MCF 10A (cell line): ENCODE measurements around the gene GSTA2. TPM values are rescaled to one million over a fixed set of nuclear protein-coding genes. Genes with fewer than 3 reads are reported as not detected.

Source experiments
- BruUV-seq: library from RNA; stranded (reverse); fragments of 400-500 nt; replicated peaks from 2 replicates; lab custom pipeline; 2021; lab: Mats Ljungman, UMichigan
- CTCF ChIA-PET: fragments of 300-600 bp; sonication (Branson Sonifier 250); formaldehyde crosslinking; extraction: SDS; loops from one replicate; lab custom pipeline; 2021; ENCODE audit warnings: antibody characterized with exemption, inconsistent platforms; lab: Yijun Ruan, JAX
- POLR2A ChIA-PET: fragments of 300-600, 350-650 bp; sonication (Branson Sonifier 250); formaldehyde crosslinking; extraction: SDS; loops from one replicate; lab custom pipeline; 2020; ENCODE audit warnings: antibody characterized with exemption, inconsistent platforms; lab: Yijun Ruan, JAX
- DNase-seq: peaks from one replicate; pipeline ENCODE4 v3.0.0-alpha.2; 2018; ENCODE audit not compliant: unreplicated experiment
- H3K27ac Mint-ChIP-seq: one replicate; pipeline ENCODE4 v1.8.0; 2022; ENCODE audit warnings: mild to moderate bottlenecking, low read depth, mixed read lengths; ENCODE audit not compliant: unreplicated experiment
- H3K27me3 Mint-ChIP-seq: one replicate; pipeline ENCODE4 v1.8.0; 2022; ENCODE audit warnings: mixed read lengths; ENCODE audit not compliant: insufficient read depth, unreplicated experiment
- H3K36me3 Mint-ChIP-seq: one replicate; pipeline ENCODE4 v1.8.0; 2022; ENCODE audit warnings: mild to moderate bottlenecking, moderate library complexity, mixed read lengths; ENCODE audit not compliant: insufficient read depth, unreplicated experiment
- H3K4me1 Mint-ChIP-seq: one replicate; pipeline ENCODE4 v1.8.0; 2022; ENCODE audit warnings: mixed read lengths; ENCODE audit not compliant: insufficient read depth, unreplicated experiment
- H3K4me3 Mint-ChIP-seq: one replicate; pipeline ENCODE4 v1.8.0; 2022; ENCODE audit warnings: mild to moderate bottlenecking, moderate library complexity, mixed read lengths; ENCODE audit not compliant: unreplicated experiment
- H3K9me3 Mint-ChIP-seq: one replicate; pipeline ENCODE4 v1.8.0; 2022; ENCODE audit warnings: mixed read lengths; ENCODE audit not compliant: unreplicated experiment
- CTCF ChIP-seq: fragments of 200-600 bp; IDR thresholded peaks from one replicate; pipeline ENCODE4 v1.8.0; 2022; ENCODE audit warnings: antibody characterized with exemption, mild to moderate bottlenecking; ENCODE audit not compliant: unreplicated experiment
- intact Hi-C: fragments of 100-400 bp; cut with micrococcal nuclease; formaldehyde crosslinking; loops from 2 replicates; pipeline ENCODE4 v1.14.1; 2022
- total RNA-seq: library from RNA; stranded (reverse); gene quantifications from 2 replicates; pipeline ENCODE4 v1.2.3, GENCODE V29; 2022

Gene GSTA2
- total RNA-seq, 1 experiment from 2014 or later, result not detected

- POLR2A ChIA-PET, result no interaction called here
These were observed 17.5 kb downstream of the GSTA2 start for GRCh38 chr6:52745764-52746201.

GRCh38 chr6:52741872-52742271 lies 21.4 kb downstream of the GSTA2 start:
- no peak for TF ChIP-seq CTCF
- CTCF ChIA-PET, result no interaction called here
- POLR2A ChIA-PET, result no interaction called here
- no TSS peak for BruUV-seq
- Mint-ChIP-seq H3K4me3 (no peak overlapping the region), H3K4me1 (peaks cover 10% of the 10 kb centered on the region), H3K27ac (no peak overlapping the region), H3K9me3 (no peaks in the 10 kb centered on the region), H3K27me3 (no peaks in the 10 kb centered on the region), H3K36me3 (no peaks in the 10 kb centered on the region)
- intact Hi-C loops, result no loop called here
- DNase-seq, result peak; percentile 55

More at GRCh38 chr6:52745764-52746201, 17.5 kb downstream of the GSTA2 start:
- no TSS peak for BruUV-seq
- Mint-ChIP-seq H3K9me3 (no peaks in the 10 kb centered on the region), H3K4me1 (peaks cover 13% of the 10 kb centered on the region), H3K36me3 (no peaks in the 10 kb centered on the region), H3K4me3 (no peak overlapping the region), H3K27me3 (no peaks in the 10 kb centered on the region), H3K27ac (no peak overlapping the region)
- DNase-seq, result no peak
- CTCF ChIA-PET, result interaction anchor here (0.6 to 0.7 kb wide), 2 partner anchors 130 to 416 kb away, joined by 3 read pairs; no protein-coding TSS in a partner anchor
- intact Hi-C loops, result no loop called here
- no peak for TF ChIP-seq CTCF

GRCh38 chr6:52739627-52740026 lies 23.6 kb downstream of the GSTA2 start:
- Mint-ChIP-seq H3K27me3 (no peaks in the 10 kb centered on the region), H3K36me3 (no peaks in the 10 kb centered on the region), H3K4me3 (no peak overlapping the region), H3K27ac (no peak overlapping the region), H3K9me3 (no peaks in the 10 kb centered on the region), H3K4me1 (peaks cover 8% of the 10 kb centered on the region)
- ChIA-PET CTCF (interaction anchor here (0.6 kb wide), 1 partner anchor 596 kb away, joined by 3 read pairs; no protein-coding TSS in a partner anchor), POLR2A (no interaction called here)
- DNase-seq, result no peak
- intact Hi-C loops, result no loop called here
- TF ChIP-seq CTCF, result no peak
- BruUV-seq, result no TSS peak

- no peaks in the 10 kb centered on the region for H3K9me3 Mint-ChIP-seq
- DNase-seq, result no peak
- H3K27ac Mint-ChIP-seq, result no peak overlapping the region
- BruUV-seq, result no TSS peak
- H3K4me3 Mint-ChIP-seq, result no peak overlapping the region
- TF ChIP-seq CTCF, result no peak
- H3K27me3 Mint-ChIP-seq, result no peaks in the 10 kb centered on the region
- peaks cover 8% of the 10 kb centered on the region for H3K4me1 Mint-ChIP-seq
- CTCF ChIA-PET, result no interaction called here
- POLR2A ChIA-PET, result no interaction called here
- H3K36me3 Mint-ChIP-seq, result no peaks in the 10 kb centered on the region
- intact Hi-C loops, result no loop called here
These were observed 24.1 kb downstream of the GSTA2 start for GRCh38 chr6:52739134-52739533.
